ENCODE results near the gene IGF1R. TPM values are rescaled to one million over a fixed set of nuclear protein-coding genes. Genes with fewer than 3 reads are reported as not detected.

Gene IGF1R
- total RNA-seq, 4 donors from 2014 or later = 51.5 to 146 (median 89.6) TPM

GRCh38 chr15:98803228-98804056 is 155.1 kb downstream of the IGF1R start:
- WGBS, 2 donors = 97% methylated on average over 14 of the region's 14 CpGs
- Histone ChIP-seq H3K4me1 (peaks cover 30 to 40% of the 10 kb centered on the region in 2 donors), H3K36me3 (no peaks in the 10 kb centered on the region), H3K4me3 (replicated peaks in 1 of 3) (no peak overlapping the region), H3K27ac (no peak overlapping the region), H3K27me3 (no peaks in the 10 kb centered on the region), H3K9me3 (no peaks in the 10 kb centered on the region)
- no peak for DNase-seq
- intact Hi-C loops (cut with DNase I) = loop anchor here (5.0 kb wide), 1 partner anchor 34 kb away; no protein-coding TSS in a partner anchor
- TF ChIP-seq POLR2A (IDR thresholded peaks at IDR 0.05) = no peak
- no peak for TF ChIP-seq CTCF (IDR thresholded peaks at IDR 0.05)

GRCh38 chr15:98804057-98804380 is 155.7 kb downstream of the IGF1R start:
- TF ChIP-seq CTCF (IDR thresholded peaks at IDR 0.05) = peak in 1 of 6 experiments; percentile 14
- no peak for TF ChIP-seq POLR2A (IDR thresholded peaks at IDR 0.05)
- no peak overlapping the region for H3K4me3 ChIP-seq (replicated peaks in 1 of 3)
- H3K36me3 ChIP-seq = no peaks in the 10 kb centered on the region
- no peaks in the 10 kb centered on the region for H3K27me3 ChIP-seq
- WGBS, 2 donors = 96 to 98% methylated on average over 5 of the region's 5 CpGs
- no peaks in the 10 kb centered on the region for H3K9me3 ChIP-seq
- no peak for DNase-seq
- intact Hi-C loops (cut with DNase I) = loop anchor here (5.0 kb wide), 1 partner anchor 33 kb away; no protein-coding TSS in a partner anchor
- no peak overlapping the region for H3K27ac ChIP-seq
- peaks cover 34 to 39% of the 10 kb centered on the region in 2 donors for H3K4me1 ChIP-seq

GRCh38 chr15:98805434-98806274 is 157.3 kb downstream of the IGF1R start:
- Histone ChIP-seq H3K27me3 (no peaks in the 10 kb centered on the region), H3K4me1 (peaks cover 28 to 33% of the 10 kb centered on the region in 2 donors), H3K27ac (no peak overlapping the region), H3K36me3 (no peaks in the 10 kb centered on the region), H3K4me3 (replicated peaks in 1 of 3) (no peak overlapping the region), H3K9me3 (no peaks in the 10 kb centered on the region)
- 82 to 83% methylated on average over 12 of the region's 12 CpGs for WGBS, 2 donors
- TF ChIP-seq POLR2A (IDR thresholded peaks at IDR 0.05) (no peak), CTCF (IDR thresholded peaks at IDR 0.05) (no peak)
- no peak for DNase-seq
- intact Hi-C loops (cut with DNase I) = no loop called here

- 94 to 96% methylated on average over 8 to 9 of the region's 9 CpGs for WGBS, 2 donors
- H3K27ac ChIP-seq = no peak overlapping the region
- H3K9me3 ChIP-seq = no peaks in the 10 kb centered on the region
- no peak overlapping the region for H3K4me3 ChIP-seq (replicated peaks in 1 of 3)
- H3K36me3 ChIP-seq = no peaks in the 10 kb centered on the region
- H3K27me3 ChIP-seq = no peaks in the 10 kb centered on the region
- TF ChIP-seq POLR2A (IDR thresholded peaks at IDR 0.05) = no peak
- TF ChIP-seq CTCF (IDR thresholded peaks at IDR 0.05) = no peak
- intact Hi-C loops (cut with DNase I) = no loop called here
- H3K4me1 ChIP-seq = peaks cover 21 to 26% of the 10 kb centered on the region in 2 donors
- DNase-seq = no peak
These were observed 158.0 kb downstream of the IGF1R start for GRCh38 chr15:98806275-98806895.
